Gastroesophageal sphincter (tissue), 3 donors: Measurements from ENCODE around the gene CLEC18A.

Experiments used
- CTCF ChIP-seq, 4 experiments: fragments of 200-600 bp in 2 of 4; fragments of 450-650 bp in 2 of 4; sonication (generic) in 1 of 4; IDR thresholded peaks; one replicate each; pipeline ENCODE4 v1.5.1; 2017 to 2019; ENCODE audit warnings: antibody characterized with exemption in 4 of 4, mild to moderate bottlenecking in 2 of 4, moderate library complexity in 2 of 4
- EP300 ChIP-seq: sonication (generic); formaldehyde crosslinking; IDR thresholded peaks from one replicate; pipeline ENCODE4 v1.6.1; 2017; ENCODE audit warnings: antibody characterized with exemption, mild to moderate bottlenecking
- POLR2A ChIP-seq, 2 donors: fragments of 450-650 bp; IDR thresholded peaks; one replicate each; pipeline ENCODE4 v1.6.1; 2017; ENCODE audit warnings: antibody characterized with exemption in 2 of 2, mild to moderate bottlenecking in 2 of 2, moderate library complexity in 1 of 2
- POLR2AphosphoS5 ChIP-seq: sonication (generic); formaldehyde crosslinking; IDR thresholded peaks from one replicate; pipeline ENCODE4 v1.6.1; 2017; ENCODE audit warnings: antibody characterized with exemption

DNA sequence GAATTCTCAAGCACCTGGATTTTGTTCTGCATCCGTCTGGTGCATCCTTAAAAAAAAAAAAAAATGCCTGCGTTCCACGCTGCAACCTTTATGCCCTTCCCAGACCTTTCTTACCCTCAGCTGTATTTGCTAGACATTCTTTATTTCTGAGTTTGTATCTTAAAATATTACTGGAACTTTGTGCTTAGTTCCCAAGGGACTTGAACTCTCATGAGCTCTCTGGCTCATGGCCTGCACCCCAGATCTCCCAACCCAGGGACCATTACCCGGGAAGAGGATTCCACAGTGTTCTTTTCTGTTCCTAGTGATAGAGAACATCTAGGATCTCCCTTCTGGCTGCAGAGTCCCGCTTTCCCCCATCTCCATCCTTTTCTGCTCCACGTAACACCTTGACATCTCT lies 28.9 kb upstream of the CLEC18A start:
- TF ChIP-seq POLR2AphosphoS5: no peak
- TF ChIP-seq CTCF (IDR thresholded peaks at IDR 0.05): no peak
- TF ChIP-seq POLR2A (IDR thresholded peaks at IDR 0.05): no peak
- no peak for TF ChIP-seq EP300
